ENCODE results near the gene SSTR5. TPM values are rescaled to one million over a fixed set of nuclear protein-coding genes. Genes with fewer than 3 reads are reported as not detected.

Gene SSTR5
- total and polyA plus RNA-seq, 2 of the 4 experiments (the other 2 are of a cell fraction) = not detected

DNA sequence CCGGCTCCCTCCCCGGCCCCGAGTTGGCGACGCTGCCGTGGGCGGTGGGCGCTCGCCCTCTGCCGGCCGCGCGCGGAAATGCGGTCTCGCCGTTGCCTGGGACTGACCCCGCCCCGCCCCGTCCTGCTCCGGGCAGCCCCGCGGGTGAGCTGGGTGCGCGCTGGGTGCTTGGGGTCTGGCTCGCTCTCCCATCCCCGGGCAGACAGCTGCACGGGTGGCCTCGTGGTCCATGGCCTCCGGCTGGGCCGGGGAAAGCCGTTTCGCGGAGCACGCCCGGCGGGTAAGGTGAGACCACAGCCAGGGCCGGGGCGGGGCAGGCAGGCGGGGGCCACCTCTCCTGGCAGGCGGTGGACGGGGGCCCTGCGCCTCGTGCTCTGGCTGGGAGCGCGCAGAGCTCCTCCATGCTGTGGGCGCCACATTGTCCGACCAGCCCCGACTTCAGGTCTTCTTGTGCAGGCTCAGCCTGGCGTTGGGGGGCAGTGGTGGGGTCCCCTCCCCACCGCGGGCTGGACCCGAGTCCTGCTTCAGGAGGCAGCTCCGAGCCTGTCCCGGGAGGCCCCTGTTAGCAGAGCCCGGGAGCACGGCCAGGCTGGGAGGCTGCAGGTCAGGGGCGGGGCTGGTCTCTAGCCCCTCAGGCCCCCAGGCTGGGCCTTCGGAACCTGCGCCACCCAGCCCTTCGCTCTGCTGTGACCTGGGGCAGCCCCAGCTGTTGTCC lies 30.5 kb downstream of the SSTR5 start (continued):
- no peak for TF ChIP-seq MXI1 (IDR thresholded peaks at IDR 0.05; ENCODE audit: borderline replicate concordance, low read depth, low read length)

DNA sequence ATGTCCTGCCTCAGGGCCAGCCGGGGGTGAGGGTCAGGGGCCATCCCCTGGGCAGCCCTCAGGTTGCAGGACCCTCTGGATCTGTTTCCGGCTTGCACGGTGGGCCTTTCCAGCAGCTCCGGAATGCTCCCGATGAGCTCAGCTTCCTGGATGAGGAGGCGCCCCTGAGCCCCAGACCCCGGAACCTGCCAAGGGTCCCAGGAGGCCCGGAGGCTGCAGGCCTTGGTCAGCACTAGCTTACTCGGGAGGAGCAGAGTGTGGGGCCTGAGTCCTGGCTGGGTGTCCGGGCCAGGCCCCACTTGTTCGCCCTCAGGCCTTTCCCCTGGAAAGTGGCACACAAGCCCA lies 31.1 kb downstream of the SSTR5 start:
- Histone ChIP-seq H3K4me1 (ENCODE audit: control insufficient read depth, insufficient read depth, low read length) (0 out of 2 replicates have a peak, but pooled peaks cover 2% of the 10 kb centered on the region), H3K36me3 (ENCODE audit: control insufficient read depth, insufficient read depth, low read length) (no peaks in the 10 kb centered on the region), H2AK9ac (replicated peaks; ENCODE audit: low read depth, low read length, poor library complexity) (no peak overlapping the region), H2BK120ac (ENCODE audit: low read depth, low read length) (no peak overlapping the region), H3K4me2 (ENCODE audit: low read depth, low read length) (no peak overlapping the region), H3K14ac (replicated peaks; ENCODE audit: low read depth, low read length) (no peak overlapping the region), H3K27me3 (ENCODE audit: control insufficient read depth, insufficient read depth, low read length) (peaks cover 32% of the 10 kb centered on the region; the same call in 1 of the 2 replicates), H3K9me3 (ENCODE audit: control insufficient read depth, insufficient read depth, low read length) (no peaks in the 10 kb centered on the region), H3K23ac (ENCODE audit: low read depth, low read length) (no peak overlapping the region), H4K20me1 (ENCODE audit: insufficient read depth, low read length) (no peaks in the 10 kb centered on the region; the same call in 1 of the 2 replicates), H2BK15ac (ENCODE audit: low read depth, low read length) (no peak overlapping the region), H3K27ac (ENCODE audit: insufficient read depth, low read length) (no peak overlapping the region), H3K9me1 (ENCODE audit: insufficient read depth, low read length) (no peaks in the 10 kb centered on the region), H3K18ac (ENCODE audit: low read depth, low read length) (no peak overlapping the region), H4K91ac (ENCODE audit: insufficient read depth, low read depth, low read length) (no peak overlapping the region), H2BK20ac (ENCODE audit: low read depth, low read length) (no peak overlapping the region), H3K4me3 (ENCODE audit: insufficient read depth, low read depth, low read length) (no peak overlapping the region), H3K79me1 (ENCODE audit: low read depth in 1 of 2, low read length in 2 of 2) (no peaks in the 10 kb centered on the region), H3K4ac (ENCODE audit: low read depth, low read length) (no peak overlapping the region), H2AFZ (replicated peaks; ENCODE audit: low read length, poor library complexity) (no peak overlapping the region), H2AK5ac (ENCODE audit: low read depth, low read length) (no peak overlapping the region), H4K8ac (ENCODE audit: low read depth in 2 of 2, low read length in 2 of 2) (no peak overlapping the region), H4K5ac (ENCODE audit: low read depth, low read length) (no peak overlapping the region), H3K9ac (ENCODE audit: low read depth, low read length) (no peak overlapping the region), H2BK5ac (ENCODE audit: low read depth, low read length, poor library complexity, severe bottlenecking) (no peak overlapping the region), H3K56ac (ENCODE audit: extremely low read depth, insufficient read depth, low read length) (no peak overlapping the region)
- BruUV-seq (replicated peaks) = no TSS peak
- dilution Hi-C loops (cut with HindIII; ENCODE audit: low sequenced_read_pairs, unreplicated experiment) = no loop called here
- CTCF ChIA-PET = interaction anchor here (0.9 kb wide), 1 partner anchor 388 kb away, joined by 3 read pairs; the partner anchor contains the start of gene METRN
- intact Hi-C loops (cut with micrococcal nuclease) = loop anchor here (2.0 kb wide), 1 partner anchor 47 kb away; no protein-coding TSS in a partner anchor
- in situ Hi-C loops (cut with MboI; ENCODE audit: low sequenced_read_pairs) = no loop called here
- no peak for ATAC-seq (ENCODE audit: low read depth)
- DNase-seq = no peak
- 15% methylated on average over 7 of the region's 11 CpGs; no CpG with 5 or more reads in 1 of the 2 experiments for WGBS, 2 experiments (ENCODE audit: extremely low coverage in 2 of 2, insufficient read length in 1 of 2)
- POLR2A ChIA-PET (ENCODE audit: unreplicated experiment) = no interaction called here
- TF ChIP-seq RCOR1 (IDR thresholded peaks at IDR 0.05; ENCODE audit: insufficient replicate concordance, low read length) (no peak), MXI1 (IDR thresholded peaks at IDR 0.05; ENCODE audit: borderline replicate concordance, low read depth, low read length) (no peak), FOS (IDR thresholded peaks at IDR 0.05; ENCODE audit: low read depth, low read length) (no peak), BHLHE40 (IDR thresholded peaks at IDR 0.05; ENCODE audit: low read depth, low read length) (no peak), CEBPB (IDR thresholded peaks at IDR 0.05; ENCODE audit: low read depth, low read length) (no peak), MAFK (IDR thresholded peaks at IDR 0.05; ENCODE audit: low read depth, low read length) (no peak), RAD21 (IDR thresholded peaks at IDR 0.05; ENCODE audit: low read length) (no peak), MAZ (IDR thresholded peaks at IDR 0.05; ENCODE audit: borderline replicate concordance, low read depth, low read length) (no peak), NFE2L2 (IDR thresholded peaks at IDR 0.05; ENCODE audit: low read depth, low read length) (no peak), SMC3 (IDR thresholded peaks at IDR 0.05; ENCODE audit: low read depth, low read length) (no peak), POLR2A (IDR thresholded peaks at IDR 0.05; ENCODE audit: low read depth, low read length) (no peak), RFX5 (IDR thresholded peaks at IDR 0.05; ENCODE audit: low read depth, low read length) (no peak), CHD1 (IDR thresholded peaks at IDR 0.05; ENCODE audit: low read depth, low read length) (no peak), CTCF (conservative IDR thresholded peaks at IDR 0.05; ENCODE audit: low read depth, low read length) (no peak)
- TF ChIP-seq, protein P1, sequence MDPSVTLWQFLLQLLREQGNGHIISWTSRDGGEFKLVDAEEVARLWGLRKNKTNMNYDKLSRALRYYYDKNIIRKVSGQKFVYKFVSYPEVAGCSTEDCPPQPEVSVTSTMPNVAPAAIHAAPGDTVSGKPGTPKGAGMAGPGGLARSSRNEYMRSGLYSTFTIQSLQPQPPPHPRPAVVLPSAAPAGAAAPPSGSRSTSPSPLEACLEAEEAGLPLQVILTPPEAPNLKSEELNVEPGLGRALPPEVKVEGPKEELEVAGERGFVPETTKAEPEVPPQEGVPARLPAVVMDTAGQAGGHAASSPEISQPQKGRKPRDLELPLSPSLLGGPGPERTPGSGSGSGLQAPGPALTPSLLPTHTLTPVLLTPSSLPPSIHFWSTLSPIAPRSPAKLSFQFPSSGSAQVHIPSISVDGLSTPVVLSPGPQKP (IDR thresholded peaks at IDR 0.05; ENCODE audit: borderline replicate concordance, low read depth, low read length) = no peak

All from IMR-90 (cell line).